ENCODE measurements around the gene TANK. TPM values are rescaled to one million over a fixed set of nuclear protein-coding genes. Genes with fewer than 3 reads are reported as not detected.

Gene TANK
- total RNA-seq, 1 experiment from 2014 or later: 24.5 TPM

DNA sequence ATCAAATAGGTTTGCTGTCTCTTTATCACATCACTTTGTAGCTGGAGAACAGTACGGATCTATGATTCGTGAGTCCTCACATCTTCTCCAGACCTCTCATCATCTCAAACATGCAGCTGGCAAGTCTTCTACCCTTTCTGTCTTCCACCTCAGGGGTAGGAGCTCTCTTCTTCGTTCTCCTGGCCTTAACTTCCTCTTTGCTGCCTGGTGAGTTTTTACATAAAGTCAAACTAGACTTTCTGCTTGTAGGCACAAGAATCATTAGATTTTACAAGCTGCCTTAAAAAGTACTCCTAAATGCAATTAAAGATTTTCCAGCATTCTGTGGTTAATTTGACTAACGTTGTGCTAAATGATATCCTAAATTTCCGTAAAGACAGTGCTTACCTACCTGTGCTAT is 43.7 kb upstream of the TANK start:
- no peak for ATAC-seq
- POLR2A ChIA-PET: no interaction called here
- DNase-seq (ENCODE audit: low spot score): no peak
- no peaks in the 10 kb centered on the region for H3K27me3 Mint-ChIP-seq (ENCODE audit: low read depth)
- no peak for TF ChIP-seq TCF7 (CRISPR knock-in tag; IDR thresholded peaks at IDR 0.05; ENCODE audit: low read depth)
- TF ChIP-seq, protein P1, sequence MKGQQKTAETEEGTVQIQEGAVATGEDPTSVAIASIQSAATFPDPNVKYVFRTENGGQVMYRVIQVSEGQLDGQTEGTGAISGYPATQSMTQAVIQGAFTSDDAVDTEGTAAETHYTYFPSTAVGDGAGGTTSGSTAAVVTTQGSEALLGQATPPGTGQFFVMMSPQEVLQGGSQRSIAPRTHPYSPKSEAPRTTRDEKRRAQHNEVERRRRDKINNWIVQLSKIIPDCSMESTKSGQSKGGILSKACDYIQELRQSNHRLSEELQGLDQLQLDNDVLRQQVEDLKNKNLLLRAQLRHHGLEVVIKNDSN (CRISPR knock-in tag; IDR thresholded peaks at IDR 0.05): no peak
- TF ChIP-seq, protein P2, sequence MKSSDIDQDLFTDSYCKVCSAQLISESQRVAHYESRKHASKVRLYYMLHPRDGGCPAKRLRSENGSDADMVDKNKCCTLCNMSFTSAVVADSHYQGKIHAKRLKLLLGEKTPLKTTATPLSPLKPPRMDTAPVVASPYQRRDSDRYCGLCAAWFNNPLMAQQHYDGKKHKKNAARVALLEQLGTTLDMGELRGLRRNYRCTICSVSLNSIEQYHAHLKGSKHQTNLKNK (CRISPR knock-in tag; IDR thresholded peaks at IDR 0.05): no peak
- no peak for TF ChIP-seq ATF1 (CRISPR knock-in tag; IDR thresholded peaks at IDR 0.05)
- no peak for TF ChIP-seq GABPB1 (CRISPR knock-in tag; IDR thresholded peaks at IDR 0.05)
- no peak for TF ChIP-seq ZNF219 (CRISPR knock-in tag; IDR thresholded peaks at IDR 0.05; ENCODE audit: borderline replicate concordance)
- no peak for TF ChIP-seq MYBL2 (CRISPR knock-in tag; IDR thresholded peaks at IDR 0.05)
- no peak for TF ChIP-seq ZBTB43 (CRISPR knock-in tag; IDR thresholded peaks at IDR 0.05)
- no peak for TF ChIP-seq ZNF317 (CRISPR knock-in tag; IDR thresholded peaks at IDR 0.05; ENCODE audit: borderline replicate concordance, low read depth)
- TF ChIP-seq, protein P3, sequence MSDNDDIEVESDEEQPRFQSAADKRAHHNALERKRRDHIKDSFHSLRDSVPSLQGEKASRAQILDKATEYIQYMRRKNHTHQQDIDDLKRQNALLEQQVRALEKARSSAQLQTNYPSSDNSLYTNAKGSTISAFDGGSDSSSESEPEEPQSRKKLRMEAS (CRISPR knock-in tag; IDR thresholded peaks at IDR 0.05): no peak
- TF ChIP-seq, protein P4, sequence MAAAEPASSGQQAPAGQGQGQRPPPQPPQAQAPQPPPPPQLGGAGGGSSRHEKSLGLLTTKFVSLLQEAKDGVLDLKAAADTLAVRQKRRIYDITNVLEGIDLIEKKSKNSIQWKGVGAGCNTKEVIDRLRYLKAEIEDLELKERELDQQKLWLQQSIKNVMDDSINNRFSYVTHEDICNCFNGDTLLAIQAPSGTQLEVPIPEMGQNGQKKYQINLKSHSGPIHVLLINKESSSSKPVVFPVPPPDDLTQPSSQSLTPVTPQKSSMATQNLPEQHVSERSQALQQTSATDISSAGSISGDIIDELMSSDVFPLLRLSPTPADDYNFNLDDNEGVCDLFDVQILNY (CRISPR knock-in tag; IDR thresholded peaks at IDR 0.05): no peak
- no peak for TF ChIP-seq JAZF1 (CRISPR knock-in tag; IDR thresholded peaks at IDR 0.05)
- no peak for TF ChIP-seq TEAD1 (CRISPR knock-in tag; IDR thresholded peaks at IDR 0.05)
- TF ChIP-seq, protein P5, sequence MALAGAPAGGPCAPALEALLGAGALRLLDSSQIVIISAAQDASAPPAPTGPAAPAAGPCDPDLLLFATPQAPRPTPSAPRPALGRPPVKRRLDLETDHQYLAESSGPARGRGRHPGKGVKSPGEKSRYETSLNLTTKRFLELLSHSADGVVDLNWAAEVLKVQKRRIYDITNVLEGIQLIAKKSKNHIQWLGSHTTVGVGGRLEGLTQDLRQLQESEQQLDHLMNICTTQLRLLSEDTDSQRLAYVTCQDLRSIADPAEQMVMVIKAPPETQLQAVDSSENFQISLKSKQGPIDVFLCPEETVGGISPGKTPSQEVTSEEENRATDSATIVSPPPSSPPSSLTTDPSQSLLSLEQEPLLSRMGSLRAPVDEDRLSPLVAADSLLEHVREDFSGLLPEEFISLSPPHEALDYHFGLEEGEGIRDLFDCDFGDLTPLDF (CRISPR knock-in tag; IDR thresholded peaks at IDR 0.05): no peak
- no peak for TF ChIP-seq CBFB (CRISPR knock-in tag; IDR thresholded peaks at IDR 0.05; ENCODE audit: low read depth)
- CTCF ChIA-PET: no interaction called here
- peaks cover 37% of the 10 kb centered on the region for H3K4me1 Mint-ChIP-seq
- no peak overlapping the region for H3K4me3 Mint-ChIP-seq
- no peaks in the 10 kb centered on the region for H3K9me3 Mint-ChIP-seq
- no peaks in the 10 kb centered on the region for H3K36me3 Mint-ChIP-seq
- no peak overlapping the region for H3K27ac Mint-ChIP-seq

DNA sequence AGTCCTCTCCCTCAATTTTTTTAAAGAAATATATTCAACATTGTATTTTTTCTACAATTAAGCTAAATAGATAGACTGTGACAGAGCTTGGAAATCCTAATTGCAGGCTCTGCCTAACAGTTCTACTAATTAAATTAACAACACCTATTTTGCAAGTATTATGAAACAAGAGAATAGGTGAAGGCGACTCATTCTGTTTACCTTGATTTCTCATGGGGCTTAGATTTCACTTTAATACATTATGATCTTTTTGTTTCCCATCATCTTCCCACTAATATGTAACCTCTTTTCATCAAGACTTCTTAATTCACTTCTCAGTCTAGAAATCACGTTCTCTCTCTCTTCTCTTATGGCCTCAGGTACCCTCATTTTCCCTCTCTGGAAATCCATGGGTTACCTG is 42.7 kb upstream of the TANK start:
- CTCF ChIA-PET: interaction anchor here (1.3 kb wide), 1 partner anchor 54 kb away, joined by 4 read pairs; no protein-coding TSS in a partner anchor
- ATAC-seq: no peak
- H3K9me3 Mint-ChIP-seq: no peaks in the 10 kb centered on the region
- TF ChIP-seq, protein P6, sequence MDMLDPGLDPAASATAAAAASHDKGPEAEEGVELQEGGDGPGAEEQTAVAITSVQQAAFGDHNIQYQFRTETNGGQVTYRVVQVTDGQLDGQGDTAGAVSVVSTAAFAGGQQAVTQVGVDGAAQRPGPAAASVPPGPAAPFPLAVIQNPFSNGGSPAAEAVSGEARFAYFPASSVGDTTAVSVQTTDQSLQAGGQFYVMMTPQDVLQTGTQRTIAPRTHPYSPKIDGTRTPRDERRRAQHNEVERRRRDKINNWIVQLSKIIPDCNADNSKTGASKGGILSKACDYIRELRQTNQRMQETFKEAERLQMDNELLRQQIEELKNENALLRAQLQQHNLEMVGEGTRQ (CRISPR knock-in tag; IDR thresholded peaks at IDR 0.05): no peak
- TF ChIP-seq MXD4 (CRISPR knock-in tag; IDR thresholded peaks at IDR 0.05; ENCODE audit: borderline replicate concordance) (no peak), ATF1 (CRISPR knock-in tag; IDR thresholded peaks at IDR 0.05) (no peak), IRF2 (CRISPR knock-in tag; IDR thresholded peaks at IDR 0.05; ENCODE audit: borderline replicate concordance, low read depth) (no peak), HMGA2 (CRISPR knock-in tag; IDR thresholded peaks at IDR 0.05) (no peak), ZNF281 (CRISPR knock-in tag; IDR thresholded peaks at IDR 0.05) (no peak)
- TF ChIP-seq, protein P7, sequence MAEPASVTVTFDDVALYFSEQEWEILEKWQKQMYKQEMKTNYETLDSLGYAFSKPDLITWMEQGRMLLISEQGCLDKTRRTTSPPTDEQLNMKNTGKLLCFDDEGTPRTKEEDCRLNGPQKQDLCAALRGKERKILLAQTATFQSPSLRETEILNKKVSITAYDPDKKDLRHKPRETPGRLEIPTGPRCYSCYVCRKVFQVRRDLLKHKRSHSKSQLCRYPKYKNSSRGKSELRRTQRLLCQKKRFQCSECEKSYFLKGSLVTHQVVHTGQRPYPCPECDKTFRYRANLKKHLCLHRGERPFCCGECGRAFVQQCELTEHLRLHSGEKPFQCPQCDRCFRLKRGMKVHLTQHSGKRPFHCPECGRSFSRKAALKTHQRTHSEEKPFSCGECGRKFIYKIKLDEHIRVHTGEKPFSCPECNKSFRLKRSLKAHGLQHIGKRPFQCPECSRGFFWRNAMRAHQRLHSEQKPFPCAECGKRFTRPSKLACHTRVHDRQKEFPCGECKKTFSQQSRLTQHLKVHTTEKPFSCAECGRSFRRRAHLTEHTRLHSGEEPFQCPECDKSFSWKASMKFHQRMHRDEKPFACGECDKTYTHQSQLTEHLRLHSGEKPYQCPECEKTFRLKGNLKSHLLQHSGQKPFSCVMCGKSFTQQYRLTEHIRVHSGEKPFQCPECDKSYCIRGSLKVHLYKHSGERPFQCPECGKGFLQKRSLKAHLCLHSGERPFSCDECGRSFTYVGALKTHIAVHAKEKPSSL (CRISPR knock-in tag; conservative IDR thresholded peaks at IDR 0.05): no peak

More for the DNA sequence above, 42.7 kb upstream of the TANK start:
- H3K27ac Mint-ChIP-seq: no peak overlapping the region
- no peaks in the 10 kb centered on the region for H3K36me3 Mint-ChIP-seq
- no peaks in the 10 kb centered on the region for H3K27me3 Mint-ChIP-seq (ENCODE audit: low read depth)
- POLR2A ChIA-PET: no interaction called here
- H3K4me1 Mint-ChIP-seq: peaks cover 34% of the 10 kb centered on the region
- H3K4me3 Mint-ChIP-seq: no peak overlapping the region
- no peak for DNase-seq (ENCODE audit: low spot score)

All from WTC11 (cell line).